Lung microvascular endothelial cell (primary cell): ENCODE measurements around the gene CATSPERD. TPM values are rescaled to one million over a fixed set of nuclear protein-coding genes. Genes with fewer than 3 reads are reported as not detected.
A peak's percentile ranks its signal among the peaks of the same experiment; 100 is the strongest.
"Not testable (repeated sequence)": the region's sequence is repeated elsewhere in the genome, so short reads cannot be mapped to it uniquely, and the experiment has no call there.

Experiments used
- DNase-seq, 2 donors: peaks; one replicate each; pipeline versions ENCODE4 v3.0.0 to v3.0.0-alpha.2; 2010; ENCODE audit warnings: low read depth in 2 of 2
- total RNA-seq: library from RNA; depleted of rRNA; stranded (reverse); fragments of >200 nt; gene quantifications from 2 replicates; pipeline ENCODE4 v1.2.1, GENCODE V29; 2014

CATSPERD gene
- total RNA-seq, 1 donor from 2014 or later, result not detected

DNA sequence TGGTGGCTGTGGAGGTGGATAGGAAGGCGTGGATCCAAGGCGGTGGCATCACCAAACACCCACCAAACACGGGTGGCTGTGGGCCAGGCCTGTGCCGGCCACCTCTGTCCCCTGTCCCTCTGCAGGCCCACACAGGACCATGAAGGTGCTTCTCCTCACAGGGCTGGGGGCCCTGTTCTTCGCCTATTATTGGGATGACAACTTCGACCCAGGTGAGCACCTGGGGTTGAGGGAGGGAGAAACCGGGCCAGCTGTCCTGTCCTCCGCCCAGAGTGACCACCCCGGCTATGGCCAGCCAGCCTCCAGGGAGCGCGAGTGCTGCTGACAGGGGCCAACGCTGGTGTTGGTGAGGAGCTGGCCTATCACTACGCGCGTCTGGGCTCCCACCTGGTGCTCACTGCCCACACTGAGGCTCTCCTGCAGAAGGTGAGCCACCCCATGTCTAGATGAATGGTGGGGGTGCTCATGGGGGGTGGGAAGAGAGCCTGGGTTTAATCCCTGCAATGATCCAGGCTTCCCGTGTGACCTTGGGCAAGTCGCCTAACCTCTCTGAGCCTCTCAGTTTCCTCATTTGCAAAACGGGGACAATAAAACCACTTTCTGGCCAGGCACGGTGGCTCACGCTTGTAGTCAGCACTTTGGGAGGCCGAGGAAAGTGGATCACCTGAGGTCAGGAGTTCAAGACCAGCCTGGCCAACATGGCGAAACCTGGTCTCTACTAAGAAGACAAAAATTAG, 35.6 kb upstream of the CATSPERD start:
- no peak for DNase-seq

DNA sequence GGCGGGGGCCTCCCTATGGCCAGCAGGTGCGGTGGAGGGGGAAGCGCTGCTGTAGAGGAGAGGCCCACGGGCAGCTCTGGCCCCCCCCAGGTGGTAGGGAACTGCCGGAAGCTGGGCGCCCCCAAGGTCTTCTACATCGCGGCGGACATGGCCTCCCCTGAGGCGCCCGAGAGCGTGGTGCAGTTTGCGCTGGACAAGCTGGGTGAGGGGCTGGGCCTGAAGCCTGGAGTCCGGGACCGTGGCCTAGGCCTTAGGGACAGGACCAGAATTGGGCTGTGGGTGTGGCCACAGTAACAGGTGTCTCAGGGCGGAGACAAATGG, 34.2 kb upstream of the CATSPERD start:
- no peak for DNase-seq

DNA sequence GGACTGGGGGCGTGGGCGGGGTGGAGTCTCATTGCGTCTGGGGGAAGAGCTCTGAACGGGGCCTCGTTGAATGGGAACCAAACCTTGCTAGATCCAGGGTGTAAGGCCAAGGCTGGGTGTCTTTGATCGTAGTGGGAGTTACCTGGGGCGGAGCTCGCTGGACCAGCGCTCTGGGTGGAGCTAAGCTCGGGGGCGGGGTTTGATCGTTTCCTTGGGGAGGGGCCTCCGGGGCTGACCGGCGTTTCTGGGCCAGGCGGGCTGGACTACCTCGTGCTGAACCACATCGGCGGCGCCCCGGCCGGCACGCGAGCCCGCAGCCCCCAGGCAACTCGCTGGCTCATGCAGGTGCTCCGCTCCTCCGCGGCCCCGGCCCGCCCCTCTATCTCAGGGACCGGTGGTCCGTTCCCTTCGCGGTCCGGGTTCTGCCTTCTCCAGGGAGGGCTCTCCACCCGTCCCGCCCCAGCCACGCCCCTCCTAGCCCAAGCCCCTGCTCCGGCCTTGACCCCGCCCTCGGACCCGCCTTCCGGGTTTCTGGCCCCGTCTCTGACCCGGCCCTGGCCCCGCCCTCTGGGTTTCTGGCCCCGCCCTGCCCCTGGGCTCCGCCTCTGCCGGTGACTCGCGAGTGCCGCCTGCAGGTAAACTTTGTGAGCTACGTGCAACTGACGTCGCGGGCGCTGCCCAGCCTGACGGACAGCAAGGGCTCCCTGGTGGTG, 33.6 kb upstream of the CATSPERD start:
- DNase-seq, result peak; percentile 90 to 95

DNA sequence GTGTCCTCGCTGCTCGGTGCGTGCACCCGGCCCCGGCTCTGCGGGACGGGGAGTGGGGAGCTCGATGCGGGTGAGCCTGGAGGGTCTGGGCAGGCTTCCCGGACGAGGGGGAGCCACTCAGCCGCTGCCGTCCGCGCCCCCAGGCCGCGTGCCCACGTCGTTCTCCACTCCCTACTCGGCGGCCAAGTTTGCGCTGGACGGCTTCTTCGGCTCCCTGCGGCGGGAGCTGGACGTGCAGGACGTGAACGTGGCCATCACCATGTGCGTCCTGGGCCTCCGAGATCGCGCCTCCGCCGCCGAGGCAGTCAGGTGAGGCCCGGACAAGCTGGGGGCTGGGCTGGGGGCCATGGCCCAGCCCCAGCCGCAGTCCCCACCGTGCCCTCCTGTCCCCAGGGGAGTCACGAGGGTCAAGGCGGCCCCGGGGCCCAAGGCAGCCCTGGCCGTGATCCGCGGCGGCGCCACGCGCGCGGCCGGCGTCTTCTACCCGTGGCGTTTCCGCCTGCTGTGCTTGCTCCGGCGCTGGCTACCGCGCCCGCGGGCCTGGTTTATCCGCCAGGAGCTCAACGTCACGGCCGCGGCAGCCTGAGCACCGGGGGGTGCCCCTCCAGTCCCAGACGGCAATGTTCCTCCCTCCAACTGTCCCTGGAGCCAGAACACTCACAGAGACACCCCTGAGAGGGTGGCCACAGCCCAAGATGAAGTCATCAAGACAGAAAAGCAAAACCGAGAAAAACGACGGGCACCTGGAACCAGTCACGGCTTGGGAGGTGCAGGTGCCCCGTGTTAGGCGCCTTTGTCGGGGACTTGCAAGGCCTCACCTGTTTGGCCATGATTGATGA, 32.9 kb upstream of the CATSPERD start:
- DNase-seq, result no peak

DNA sequence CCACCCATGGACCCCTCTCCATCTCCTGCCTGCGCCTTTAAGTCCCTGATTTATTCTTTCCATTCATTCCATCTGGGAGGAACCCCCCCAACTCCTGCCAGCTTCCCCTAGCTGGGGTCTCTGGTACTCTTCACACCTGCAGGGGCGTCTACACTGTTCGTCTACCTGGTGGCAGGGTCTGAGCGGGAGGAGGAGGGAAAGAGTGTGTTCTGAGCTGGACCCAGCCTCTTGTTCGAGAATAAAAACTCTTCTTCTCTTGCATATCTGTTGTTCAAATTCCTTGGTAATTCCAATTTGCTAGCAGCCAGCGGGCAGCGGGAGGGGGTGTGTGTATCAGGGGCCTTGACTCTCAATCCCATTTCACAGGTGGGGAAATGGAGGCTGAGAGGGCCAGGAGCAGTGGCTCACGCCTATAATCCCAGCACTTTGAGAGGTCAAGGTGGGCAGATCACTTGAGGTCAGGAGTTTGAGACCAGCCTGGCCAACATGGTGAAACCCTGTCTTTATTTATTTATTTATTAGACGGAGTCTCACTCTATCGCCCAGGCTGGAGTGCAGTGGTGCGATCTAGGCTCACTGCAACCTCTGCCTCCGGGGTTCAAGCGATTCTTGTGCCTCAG, 32.1 kb upstream of the CATSPERD start:
- not testable (repeated sequence) for DNase-seq

DNA sequence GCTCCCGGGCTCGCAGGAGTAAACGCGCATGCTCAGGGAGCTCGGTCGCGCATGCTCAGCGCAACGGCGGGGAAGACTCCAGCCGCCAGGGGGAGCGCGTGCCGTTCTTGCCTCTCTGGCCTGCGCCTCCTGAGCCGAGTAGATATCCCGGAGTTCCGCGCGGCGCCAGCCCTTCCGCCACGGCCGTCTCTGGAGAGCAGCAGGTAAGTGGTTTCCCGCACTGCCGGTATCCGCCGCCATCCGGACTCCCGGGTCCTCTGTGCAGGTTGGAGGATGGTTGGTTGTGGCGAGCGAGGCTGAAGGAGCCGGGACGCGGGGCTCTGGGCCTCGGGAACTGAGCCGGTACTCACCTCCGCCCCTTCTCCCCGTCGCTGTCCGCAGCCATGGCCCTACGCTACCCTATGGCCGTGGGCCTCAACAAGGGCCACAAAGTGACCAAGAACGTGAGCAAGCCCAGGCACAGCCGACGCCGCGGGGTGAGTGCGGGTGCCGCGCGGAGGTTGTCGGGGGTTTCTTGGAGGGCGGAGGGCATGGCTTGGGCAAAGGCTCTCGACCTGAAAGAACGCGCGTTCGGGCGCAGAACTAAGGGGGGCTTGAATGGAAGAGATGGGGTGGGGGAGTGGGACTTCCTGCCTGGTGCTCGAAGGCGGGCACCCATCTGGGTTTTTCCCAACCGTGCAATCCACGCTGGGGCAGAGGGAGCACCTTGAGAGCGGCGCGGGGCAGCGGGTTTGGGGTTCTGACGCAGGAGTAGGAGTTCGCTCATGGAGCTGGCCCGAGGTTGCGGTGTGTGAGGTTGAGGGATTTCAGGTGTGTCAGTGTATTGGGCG, 30.1 kb upstream of the CATSPERD start, which contains the start of gene RPL36:
Gene RPL36 (plus strand): TSS at position 171 of the 830 bp plus-strand sequence. CDS start 213 bp downstream, at position 384.
- peak; percentile 97 to 98 for DNase-seq

DNA sequence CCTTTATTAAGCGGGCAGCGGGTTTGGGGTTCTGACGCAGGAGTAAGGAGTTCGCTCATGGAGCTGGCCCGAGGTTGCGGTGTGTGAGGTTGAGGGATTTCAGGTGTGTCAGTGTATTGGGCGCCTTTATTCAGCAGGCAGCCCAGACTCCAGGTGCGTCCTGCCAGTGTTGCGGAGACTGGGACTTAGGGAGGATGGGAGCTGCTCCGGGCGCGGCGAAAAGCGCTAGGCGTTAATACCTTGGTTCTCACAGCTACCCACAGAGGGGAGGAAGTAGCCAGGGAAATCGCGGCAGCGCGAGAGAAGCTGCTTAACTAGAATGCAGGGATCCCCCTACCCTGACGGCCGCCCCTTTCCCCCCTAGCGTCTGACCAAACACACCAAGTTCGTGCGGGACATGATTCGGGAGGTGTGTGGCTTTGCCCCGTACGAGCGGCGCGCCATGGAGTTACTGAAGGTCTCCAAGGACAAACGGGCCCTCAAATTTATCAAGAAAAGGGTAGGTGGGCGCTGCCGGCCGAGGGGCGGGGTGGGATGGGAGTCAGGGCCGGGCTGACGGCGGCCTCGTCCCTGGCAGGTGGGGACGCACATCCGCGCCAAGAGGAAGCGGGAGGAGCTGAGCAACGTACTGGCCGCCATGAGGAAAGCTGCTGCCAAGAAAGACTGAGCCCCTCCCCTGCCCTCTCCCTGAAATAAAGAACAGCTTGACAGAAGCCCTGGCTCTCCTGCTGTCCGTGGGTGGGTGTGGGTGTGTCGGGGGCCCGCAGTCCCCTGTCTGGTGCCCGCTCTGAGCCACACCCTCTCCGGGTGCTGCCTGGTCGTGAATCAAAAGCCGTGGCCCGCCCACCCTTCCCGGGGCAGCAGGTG, 29.2 kb upstream of the CATSPERD start:
- DNase-seq, result peak; percentile 75 to 88

DNA sequence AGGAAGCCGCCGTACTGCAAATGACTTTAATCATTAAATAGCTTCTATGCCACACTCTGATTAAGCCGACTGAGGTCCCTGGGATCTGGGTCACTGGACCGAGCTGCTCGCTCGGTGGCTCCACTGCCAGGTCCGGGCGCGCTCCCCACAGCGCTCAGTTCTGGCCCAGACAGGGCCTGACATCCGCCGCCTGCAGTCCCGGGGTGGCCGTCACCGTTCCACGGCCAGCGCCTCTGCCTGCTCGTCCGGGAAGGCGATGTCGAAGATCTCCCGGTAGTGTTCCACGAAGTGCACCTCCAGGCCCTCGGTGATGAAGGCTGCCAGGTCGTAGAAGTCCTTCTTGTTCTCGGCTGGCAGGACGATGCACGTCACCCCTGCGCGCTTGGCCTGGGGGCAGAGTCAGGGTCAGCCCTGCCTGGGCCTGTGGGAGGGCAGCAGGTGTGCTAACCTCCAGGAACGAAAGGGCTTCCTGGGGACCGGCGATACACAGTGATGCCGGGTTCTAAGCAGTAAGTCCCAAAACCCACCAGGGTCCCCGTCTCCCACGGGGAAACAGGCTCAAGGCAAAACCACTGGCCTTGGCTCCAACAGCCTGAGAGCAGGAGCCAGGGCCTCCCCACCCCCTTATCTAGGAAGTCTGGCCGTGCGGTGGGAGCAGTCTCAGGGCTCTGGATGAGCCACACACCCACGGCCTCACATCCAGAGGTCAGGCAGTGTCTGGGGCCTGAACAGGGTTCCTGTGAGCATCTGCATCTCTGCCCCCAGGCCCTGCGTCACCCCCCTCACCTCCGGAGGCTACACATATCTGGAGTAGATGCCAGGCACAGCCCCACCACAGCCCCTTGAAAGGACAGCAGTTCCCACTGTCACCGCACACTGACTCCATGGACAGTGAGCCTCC, 28.4 kb upstream of the CATSPERD start:
- no peak for DNase-seq

DNA sequence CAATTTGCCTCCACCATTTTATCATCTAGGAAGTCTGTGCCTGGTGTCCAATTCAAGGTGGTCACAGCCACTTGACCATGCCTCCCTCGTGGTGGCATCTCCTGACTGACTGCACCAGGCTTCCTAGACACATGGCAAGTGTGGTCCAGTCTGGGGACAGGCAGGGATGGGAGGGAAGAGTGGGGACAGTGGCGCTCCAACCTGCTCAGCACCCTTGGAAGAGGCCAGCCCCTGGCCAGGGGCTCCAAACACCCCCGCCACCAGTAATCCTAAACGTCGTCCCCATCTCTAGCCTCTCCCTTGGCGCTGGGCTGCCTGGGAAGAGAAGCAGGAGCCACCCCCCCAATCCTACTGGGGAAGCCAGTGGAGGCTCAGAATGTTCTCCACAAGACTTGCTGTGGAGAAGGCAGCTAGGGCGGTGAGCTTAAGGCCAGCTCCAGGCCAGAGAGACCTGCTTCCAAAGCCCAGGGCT, 27.7 kb upstream of the CATSPERD start:
- no peak for DNase-seq

DNA sequence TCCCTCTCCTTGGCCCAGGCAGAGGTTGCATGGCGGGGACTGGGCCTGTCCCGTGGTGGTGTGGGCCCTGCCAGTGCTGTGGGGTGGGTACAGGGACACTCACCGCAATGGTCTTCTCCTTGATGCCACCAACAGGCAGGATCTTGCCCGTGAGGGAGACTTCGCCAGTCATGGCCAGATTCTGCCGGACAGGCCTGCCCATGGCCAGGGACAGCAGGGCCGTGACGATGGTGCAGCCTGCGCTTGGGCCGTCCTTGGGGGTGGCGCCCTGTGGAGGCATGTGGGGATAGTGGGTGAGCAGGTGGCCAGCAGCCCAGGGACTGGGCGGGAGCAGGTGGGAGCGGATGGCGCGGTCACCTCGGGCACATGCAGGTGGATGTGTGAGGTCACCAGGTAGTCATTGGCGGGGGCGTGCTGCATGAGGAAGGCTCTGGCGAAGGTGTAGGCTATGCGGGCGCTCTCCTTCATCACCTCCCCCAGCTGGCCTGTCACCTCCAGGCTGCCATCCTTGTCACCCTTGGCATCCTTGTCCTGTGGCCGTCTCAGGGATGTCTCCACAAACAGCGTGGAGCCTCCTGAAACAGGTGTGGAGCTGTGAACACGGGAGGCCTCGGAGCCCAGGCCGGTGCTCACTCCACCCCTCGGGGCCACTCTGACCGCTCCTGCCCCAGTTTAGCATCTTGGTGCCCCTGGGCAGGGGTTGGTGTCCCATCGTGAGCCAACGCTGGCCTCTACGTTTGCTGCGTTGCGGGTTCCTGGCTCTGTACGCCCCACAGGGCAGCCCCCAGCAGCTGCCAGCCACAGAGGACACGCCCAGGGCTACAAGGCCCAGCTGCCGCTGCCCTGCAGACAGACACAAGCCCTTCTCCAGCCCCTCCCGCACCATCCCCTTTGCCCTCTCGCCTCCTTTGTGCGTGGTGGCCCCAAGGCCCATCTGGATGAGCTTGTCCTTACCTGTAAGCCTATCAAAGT, 27.0 kb upstream of the CATSPERD start:
- no peak for DNase-seq

DNA sequence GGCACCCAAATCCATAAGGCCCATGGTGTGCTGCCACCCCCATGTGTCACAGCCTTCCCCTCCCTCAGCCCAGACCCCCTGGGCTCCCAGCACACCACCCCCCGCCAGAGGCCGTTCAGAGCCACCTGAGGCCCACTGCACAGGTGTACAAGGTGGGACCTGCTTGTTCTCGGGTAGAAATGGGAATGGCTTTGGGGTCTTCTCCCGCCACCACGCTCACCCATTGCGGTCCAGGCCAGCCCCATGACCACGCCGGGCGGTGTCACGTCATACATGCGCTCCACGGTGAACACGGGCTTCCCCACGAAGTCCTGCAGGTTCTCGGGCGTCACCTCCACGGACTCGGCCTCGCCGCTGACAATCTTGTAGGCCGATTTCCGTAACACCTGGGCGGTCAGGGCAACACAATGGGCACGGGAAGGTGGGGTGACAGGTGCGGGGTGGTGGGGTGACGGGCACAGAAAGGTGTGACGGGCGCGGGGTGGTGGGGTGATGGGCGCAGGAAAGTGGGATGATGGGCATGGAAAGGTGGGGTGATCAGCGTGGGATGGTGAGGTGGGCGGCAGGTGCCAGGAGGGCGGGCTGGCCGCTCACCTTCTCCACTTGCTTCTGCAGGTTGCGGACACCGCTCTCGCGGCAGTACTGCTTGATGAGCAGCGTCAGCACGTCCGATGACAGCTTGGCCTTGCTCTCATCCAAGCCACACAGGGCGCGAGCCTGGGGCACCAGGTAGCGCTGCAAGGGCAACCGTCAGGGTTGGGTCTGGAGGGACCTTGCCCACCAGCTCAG, 26.1 kb upstream of the CATSPERD start:
- DNase-seq, result no peak

DNA sequence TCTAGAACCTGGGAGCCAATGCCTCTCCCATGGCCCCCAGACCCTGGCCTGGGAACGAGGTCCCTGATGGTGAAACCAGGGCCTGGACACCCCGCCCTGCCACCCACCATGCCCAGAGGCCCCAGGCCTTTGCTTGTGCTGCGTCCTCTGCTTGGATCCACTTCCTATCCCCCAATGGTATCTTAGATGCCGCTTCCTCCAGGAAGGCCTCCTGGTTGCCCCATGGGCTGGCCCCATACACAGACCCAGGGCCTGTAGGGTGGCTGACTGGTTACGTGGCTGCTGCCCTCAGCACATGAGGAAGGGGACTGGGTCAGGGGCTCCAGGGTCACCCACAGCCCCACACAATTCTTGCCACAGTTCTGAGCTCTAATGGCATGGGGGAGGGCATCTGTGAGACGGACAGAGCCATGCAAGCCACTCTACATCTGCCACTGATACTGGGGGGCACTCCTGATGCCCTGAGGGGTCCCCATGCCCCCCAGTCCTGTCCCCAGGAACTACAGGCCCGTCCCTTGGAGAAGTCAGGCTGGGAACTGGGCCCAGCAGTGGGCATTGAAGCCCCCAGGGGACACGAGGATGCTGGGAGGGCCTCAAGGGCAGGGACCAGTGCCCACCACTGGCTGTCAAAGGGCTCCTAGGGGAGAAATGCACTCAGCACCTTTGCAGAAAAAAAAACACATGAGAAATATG, 25.3 kb upstream of the CATSPERD start:
- DNase-seq, result no peak

DNA sequence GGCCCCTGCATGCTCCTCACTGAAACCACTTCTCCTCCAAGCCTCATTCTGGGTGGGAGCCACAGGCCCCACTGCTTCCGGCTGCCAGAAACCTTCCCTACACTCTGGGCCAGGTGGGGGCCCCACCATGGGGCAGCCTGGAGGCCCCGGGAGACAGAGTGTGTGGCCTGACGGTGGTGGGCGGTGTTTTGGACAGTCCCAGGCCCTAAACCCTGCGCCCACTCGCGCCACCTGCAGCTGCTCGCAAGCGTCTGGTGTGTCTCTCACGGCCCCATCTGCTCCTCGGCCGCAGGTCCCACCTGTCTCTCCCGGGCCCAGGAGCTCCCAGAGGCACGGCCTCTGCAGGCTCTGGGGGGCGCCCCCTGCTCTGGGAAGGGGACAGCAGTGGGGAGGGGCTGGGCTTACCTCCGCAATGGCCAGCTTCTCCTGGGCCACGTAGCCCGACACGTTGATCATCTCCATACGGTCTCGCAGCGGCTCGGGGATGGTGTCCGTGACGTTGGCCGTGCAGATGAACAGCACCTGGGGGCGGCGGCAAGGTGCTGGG, 24.7 kb upstream of the CATSPERD start:
- DNase-seq, result no peak

DNA sequence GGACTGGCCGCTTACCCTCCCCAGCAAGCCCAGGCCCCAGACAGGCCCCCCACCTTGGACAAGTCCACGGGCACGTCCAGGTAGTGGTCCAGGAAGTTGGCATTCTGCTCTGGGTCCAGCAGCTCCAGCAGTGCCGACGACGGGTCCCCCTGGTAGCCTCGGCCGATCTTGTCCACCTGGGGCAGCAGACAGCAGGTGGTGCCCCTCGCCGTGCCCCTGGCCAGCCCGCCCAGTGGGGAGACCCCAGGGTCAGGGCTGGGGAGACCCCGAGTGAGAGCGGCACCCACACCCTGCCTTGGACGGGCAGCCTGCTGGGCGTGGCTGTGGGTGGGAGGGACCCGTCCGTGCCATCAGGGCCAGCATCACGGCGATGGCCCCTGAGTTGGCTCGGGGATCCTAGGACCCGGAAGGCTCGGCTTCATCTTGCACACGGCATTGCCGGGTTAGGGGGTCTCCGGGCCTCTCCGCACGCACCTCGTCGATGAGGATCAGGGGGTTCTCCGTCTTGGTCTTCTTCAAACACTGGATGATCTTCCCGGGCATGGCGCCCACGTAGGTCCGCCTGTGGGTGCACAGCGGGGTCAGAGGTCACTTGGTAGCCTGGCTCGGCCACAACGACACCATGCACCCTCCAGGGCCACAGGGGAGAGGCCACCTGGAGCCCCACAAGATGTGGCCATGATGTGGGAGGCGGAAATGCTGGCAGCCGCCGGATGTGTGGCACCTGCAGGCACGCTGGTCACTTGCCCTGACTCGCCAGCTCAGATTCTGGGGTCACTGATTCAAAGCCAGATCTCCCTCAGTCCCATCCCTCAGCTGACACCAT, 24.0 kb upstream of the CATSPERD start:
- DNase-seq, result no peak
